ENCODE results near the gene ZNF302. TPM values are rescaled to one million over a fixed set of nuclear protein-coding genes. Genes with fewer than 3 reads are reported as not detected.

ZNF302 gene
- total and polyA plus RNA-seq, 9 donors, result 23.3 to 40.6 (median 36.8) TPM

- no peak for TF ChIP-seq CTCF (IDR thresholded peaks at IDR 0.05)
- no peak for TF ChIP-seq POLR2A (IDR thresholded peaks at IDR 0.05)
- no peak for TF ChIP-seq EP300 (IDR thresholded peaks at IDR 0.05)
- Histone ChIP-seq H3K36me3 (no peaks in the 10 kb centered on the region), H3K27me3 (no peaks in the 10 kb centered on the region), H3K4me3 (no peak overlapping the region), H3K27ac (no peak overlapping the region), H3K4me1 (ENCODE audit: insufficient read depth) (no peaks in the 10 kb centered on the region), H3K9me3 (peaks cover 4% of the 10 kb centered on the region in 2 donors)
- DNase-seq, result no peak
- intact Hi-C loops (cut with DNase I), result loop anchor here in 2 of 4 donors (5.0 to 10.0 kb wide), 2 partner anchors 75 to 927 kb away; no protein-coding TSS in a partner anchor
- WGBS, 3 donors, result 71 to 79% (median 77%) methylated on average over 6 of the region's 6 CpGs
These were observed 34.4 kb downstream of the ZNF302 start for GRCh38 chr19:34711890-34712289.

GRCh38 chr19:34712395-34713261, 35.1 kb downstream of the ZNF302 start:
- TF ChIP-seq EP300 (IDR thresholded peaks at IDR 0.05) (no peak), CTCF (IDR thresholded peaks at IDR 0.05) (peak; percentile 41 to 69 (median 57))
- DNase-seq, result peak in 2 of 5 donors; percentile 23 to 42
- WGBS, 3 donors, result 35 to 37% (median 35%) methylated on average over 11 of the region's 11 CpGs
- H3K27me3 ChIP-seq, result no peaks in the 10 kb centered on the region
- H3K4me1 ChIP-seq (ENCODE audit: insufficient read depth), result no peaks in the 10 kb centered on the region
- no peak overlapping the region for H3K27ac ChIP-seq
- no peak overlapping the region for H3K4me3 ChIP-seq
- H3K9me3 ChIP-seq, result peaks cover under 1 to 4% of the 10 kb centered on the region in 2 donors
- intact Hi-C loops (cut with DNase I), result loop anchor here in 2 of 4 donors (5.0 to 10.0 kb wide), 2 partner anchors 75 to 928 kb away; no protein-coding TSS in a partner anchor
- no peaks in the 10 kb centered on the region for H3K36me3 ChIP-seq

- no peak for TF ChIP-seq CTCF (IDR thresholded peaks at IDR 0.05)
- no peak for TF ChIP-seq POLR2A (IDR thresholded peaks at IDR 0.05)
- TF ChIP-seq EP300 (IDR thresholded peaks at IDR 0.05), result no peak
- Histone ChIP-seq H3K4me3 (no peak overlapping the region), H3K4me1 (ENCODE audit: insufficient read depth) (no peaks in the 10 kb centered on the region), H3K36me3 (no peaks in the 10 kb centered on the region), H3K27me3 (no peaks in the 10 kb centered on the region), H3K9me3 (peaks cover 0 to 4% of the 10 kb centered on the region in 2 donors), H3K27ac (no peak overlapping the region)
- DNase-seq, result no peak
- WGBS, 3 donors, result 82 to 91% (median 86%) methylated on average over 2 of the region's 2 CpGs
- intact Hi-C loops (cut with DNase I), result loop anchor here in 2 of 4 donors (5.0 to 10.0 kb wide), 2 partner anchors 76 to 928 kb away; no protein-coding TSS in a partner anchor
These were observed 35.8 kb downstream of the ZNF302 start for GRCh38 chr19:34713262-34713637.

- Histone ChIP-seq H3K27me3 (no peaks in the 10 kb centered on the region), H3K27ac (no peak overlapping the region), H3K36me3 (no peaks in the 10 kb centered on the region), H3K9me3 (peaks cover 0 to 4% of the 10 kb centered on the region in 2 donors), H3K4me3 (no peak overlapping the region), H3K4me1 (ENCODE audit: insufficient read depth) (no peaks in the 10 kb centered on the region)
- TF ChIP-seq POLR2A (IDR thresholded peaks at IDR 0.05) (no peak), CTCF (IDR thresholded peaks at IDR 0.05) (no peak)
- no peak for DNase-seq
- intact Hi-C loops (cut with DNase I), result loop anchor here in 1 of 4 donors (10.0 kb wide), 1 partner anchor 931 kb away; no protein-coding TSS in a partner anchor
These were observed 37.9 kb downstream of the ZNF302 start for GRCh38 chr19:34715357-34715756.
